Thymus (tissue), 11 donors: ENCODE data around the gene CEP126. TPM values are rescaled to one million over a fixed set of nuclear protein-coding genes. Genes with fewer than 3 reads are reported as not detected.
A peak's percentile ranks its signal among the peaks of the same experiment; 100 is the strongest.
"Not testable (repeated sequence)": the region's sequence is repeated elsewhere in the genome, so short reads cannot be mapped to it uniquely, and the experiment has no call there.

Experiments used
- DNase-seq, 9 donors: peaks; one replicate each; pipeline ENCODE4 v3.0.0-alpha.2; 2013; ENCODE audit warnings: low spot score in 9 of 9, low read depth in 6 of 9, missing footprints in 1 of 9
- H3K27ac ChIP-seq, 2 donors: one replicate each; pipeline ENCODE4 v1.5.1; 2013; ENCODE audit warnings: control low read depth in 1 of 2, low read depth in 1 of 2, low read length in 1 of 2, mild to moderate bottlenecking in 1 of 2, moderate library complexity in 1 of 2
- H3K27me3 ChIP-seq, 2 donors: one replicate each; pipeline ENCODE4 v1.5.1; 2013; ENCODE audit warnings: low read length in 1 of 2; ENCODE audit not compliant: control insufficient read depth in 2 of 2, insufficient read depth in 1 of 2
- H3K36me3 ChIP-seq, 2 donors: one replicate each; pipeline ENCODE4 v1.5.1; 2013; ENCODE audit warnings: low read length in 1 of 2, mild to moderate bottlenecking in 1 of 2, moderate library complexity in 1 of 2; ENCODE audit not compliant: control insufficient read depth in 2 of 2, insufficient read depth in 2 of 2
- H3K4me1 ChIP-seq, 2 donors: one replicate each; pipeline ENCODE4 v1.5.1; 2013; ENCODE audit warnings: low read length in 2 of 2; ENCODE audit not compliant: control insufficient read depth in 2 of 2, insufficient read depth in 2 of 2
- H3K4me3 ChIP-seq, 2 donors: one replicate each; pipeline ENCODE4 v1.5.1; 2013; ENCODE audit warnings: low read length in 2 of 2, control low read depth in 1 of 2, mild to moderate bottlenecking in 1 of 2
- H3K9me3 ChIP-seq, 2 donors: one replicate each; pipeline ENCODE4 v1.5.1; 2013; ENCODE audit warnings: low read length in 1 of 2, mild to moderate bottlenecking in 1 of 2; ENCODE audit not compliant: control insufficient read depth in 2 of 2, insufficient read depth in 1 of 2
- WGBS: extraction: QIAGEN DNeasy Blood & Tissue Kit; methylation state at CpG from one replicate; pipeline ENCODE4 v1.1.7; 2013; 5-methylcytosine and 5-hydroxymethylcytosine counted together
- polyA plus RNA-seq: library from polyadenylated mRNA; stranded (reverse); fragments of 200-250 nt; gene quantifications from one replicate; pipeline ENCODE4 v1.2.3, GENCODE V29; 2013
- total RNA-seq: library from RNA; stranded (reverse); fragments of 120-200 nt; gene quantifications from one replicate; pipeline ENCODE4 v1.2.4, GENCODE V29; 2013
- donor health status: healthy.

Gene CEP126
- total and polyA plus RNA-seq, 2 donors = 0.42 to 6.7 TPM

DNA sequence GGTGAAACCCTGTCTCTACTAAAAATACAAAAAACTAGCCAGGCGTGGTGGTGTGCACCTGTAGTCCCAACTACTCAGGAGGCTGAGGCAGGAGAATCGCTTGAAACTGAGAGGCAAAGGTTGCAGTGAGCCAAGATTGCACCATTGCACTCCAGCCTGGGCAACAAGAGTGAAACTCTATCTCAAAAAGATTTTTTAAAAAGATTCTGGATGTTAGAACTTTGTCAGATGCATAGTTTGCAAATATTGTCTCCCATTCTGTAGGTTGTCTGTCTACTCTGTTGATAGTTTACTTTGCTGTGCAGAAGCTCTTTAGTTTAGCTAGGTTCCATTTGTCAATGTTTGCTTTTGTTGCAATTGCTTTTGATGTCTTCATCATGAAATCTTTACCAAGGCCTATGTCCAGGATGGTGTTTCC, 79.3 kb downstream of the CEP126 start:
- DNase-seq, H3K27ac ChIP-seq, H3K4me1 ChIP-seq, H3K27me3 ChIP-seq, H3K4me3 ChIP-seq, H3K9me3 ChIP-seq, H3K36me3 ChIP-seq: not testable (repeated sequence)
- 96% methylated on average over 2 of the region's 2 CpGs for WGBS

DNA sequence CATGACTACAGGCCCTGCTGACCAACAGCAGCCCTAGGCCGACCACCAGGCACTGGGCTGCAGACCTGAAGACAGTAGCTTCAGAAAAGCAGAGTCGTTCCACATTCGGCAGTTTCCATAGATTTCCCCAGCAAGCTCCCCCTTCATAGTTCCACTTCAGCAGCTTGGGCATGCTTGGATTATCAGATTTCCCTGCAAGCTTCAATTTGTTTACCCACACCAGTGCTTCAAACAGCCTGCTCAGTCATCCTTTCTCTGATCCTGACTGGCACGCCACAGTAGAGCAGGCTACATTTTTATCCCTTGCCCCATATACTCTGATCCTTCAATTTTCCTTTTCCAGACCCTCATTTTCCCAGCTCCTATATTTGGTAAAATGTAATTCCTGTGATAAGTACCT, 81.3 kb downstream of the CEP126 start:
- Histone ChIP-seq H3K36me3 (no peaks in the 10 kb centered on the region), H3K4me1 (no peaks in the 10 kb centered on the region), H3K9me3 (no peaks in the 10 kb centered on the region), H3K4me3 (no peak overlapping the region), H3K27ac (no peak overlapping the region), H3K27me3 (no peaks in the 10 kb centered on the region)
- WGBS = 95% methylated on average over 4 of the region's 4 CpGs
- no peak for DNase-seq

DNA sequence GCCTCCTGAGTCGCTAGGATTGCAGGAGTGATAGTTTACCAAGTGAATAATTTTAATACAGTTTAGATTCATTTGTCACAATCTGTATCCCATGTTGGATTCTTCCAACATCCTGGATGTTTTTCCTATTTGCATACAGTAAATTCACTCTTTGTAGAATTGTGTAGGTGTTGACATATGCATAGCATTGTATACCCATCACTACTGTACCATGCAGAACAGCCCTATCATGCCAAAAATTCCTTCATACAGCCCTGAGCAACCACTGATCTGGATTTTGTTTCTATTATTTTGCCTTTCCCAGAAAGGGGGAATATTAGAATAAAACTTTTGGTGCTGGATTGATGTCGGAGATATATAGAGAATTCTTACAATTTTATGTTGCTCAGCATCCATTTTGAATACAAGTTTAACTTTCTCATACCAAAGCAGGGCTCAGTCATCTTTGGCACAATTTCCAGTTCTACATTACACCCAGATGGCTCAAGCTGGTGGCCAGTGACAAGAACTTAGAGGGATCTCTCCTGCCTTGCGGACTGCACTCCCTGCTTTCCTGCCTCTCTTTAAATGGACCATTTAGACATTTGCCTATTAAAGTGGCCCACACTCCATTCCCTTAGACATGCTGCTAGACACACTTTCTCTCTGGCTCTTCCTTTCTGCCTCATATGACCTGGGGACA, 87.0 kb downstream of the CEP126 start:
- no peaks in the 10 kb centered on the region for H3K9me3 ChIP-seq
- DNase-seq = no peak
- no peaks in the 10 kb centered on the region for H3K27me3 ChIP-seq
- 98% methylated on average over 3 of the region's 3 CpGs for WGBS
- no peak overlapping the region for H3K4me3 ChIP-seq
- H3K4me1 ChIP-seq = no peaks in the 10 kb centered on the region
- H3K36me3 ChIP-seq = no peaks in the 10 kb centered on the region
- H3K27ac ChIP-seq = no peak overlapping the region

DNA sequence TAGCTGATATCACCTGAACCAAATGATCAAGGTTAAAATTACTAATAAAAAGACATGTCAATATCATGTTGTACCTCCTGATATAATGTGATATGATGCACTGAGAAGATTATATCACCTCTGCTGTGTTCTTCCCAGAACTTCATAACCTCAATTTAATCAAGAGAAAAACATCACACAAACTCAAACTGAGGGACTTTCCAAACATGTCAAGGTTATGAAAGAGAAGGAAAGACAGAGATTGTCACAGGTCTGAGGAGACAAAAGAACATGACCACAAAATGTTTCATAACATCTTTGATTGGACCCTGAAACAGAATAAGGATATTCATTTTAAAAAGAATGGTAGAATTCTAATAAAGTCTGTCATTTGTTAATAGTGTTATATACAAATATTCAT, 89.4 kb downstream of the CEP126 start:
- no peaks in the 10 kb centered on the region for H3K4me1 ChIP-seq
- DNase-seq = peak in 1 of 9 donors; percentile 4
- H3K27ac ChIP-seq = no peak overlapping the region
- H3K27me3 ChIP-seq = peaks cover 0 to 2% of the 10 kb centered on the region in 2 donors
- no peak overlapping the region for H3K4me3 ChIP-seq
- H3K9me3 ChIP-seq = no peaks in the 10 kb centered on the region
- H3K36me3 ChIP-seq = no peaks in the 10 kb centered on the region

DNA sequence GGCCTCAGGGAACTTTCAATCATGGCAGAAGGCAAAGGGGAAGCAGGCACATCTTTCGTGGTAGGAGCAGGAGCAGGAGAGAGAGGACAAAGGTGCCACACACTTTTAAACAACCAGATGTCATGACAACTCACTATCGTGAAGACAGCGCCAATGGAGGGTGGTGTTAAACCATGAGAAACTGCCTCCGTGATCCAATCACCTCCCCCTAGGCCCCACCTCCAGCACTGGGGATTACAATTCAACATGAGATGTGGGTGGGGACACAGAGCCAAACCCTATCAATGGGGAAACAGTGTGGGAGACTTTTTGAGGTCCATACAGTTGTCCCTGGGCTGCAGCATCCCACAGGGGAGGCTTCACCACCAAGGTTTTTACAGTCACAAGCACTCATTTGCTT, 90.5 kb downstream of the CEP126 start:
- no peak overlapping the region for H3K4me3 ChIP-seq
- H3K9me3 ChIP-seq = no peaks in the 10 kb centered on the region
- no peaks in the 10 kb centered on the region for H3K36me3 ChIP-seq
- DNase-seq = no peak
- no peak overlapping the region for H3K27ac ChIP-seq
- no peaks in the 10 kb centered on the region for H3K4me1 ChIP-seq
- peaks cover 0 to 6% of the 10 kb centered on the region in 2 donors for H3K27me3 ChIP-seq
- 83% methylated on average over 4 of the region's 4 CpGs for WGBS

DNA sequence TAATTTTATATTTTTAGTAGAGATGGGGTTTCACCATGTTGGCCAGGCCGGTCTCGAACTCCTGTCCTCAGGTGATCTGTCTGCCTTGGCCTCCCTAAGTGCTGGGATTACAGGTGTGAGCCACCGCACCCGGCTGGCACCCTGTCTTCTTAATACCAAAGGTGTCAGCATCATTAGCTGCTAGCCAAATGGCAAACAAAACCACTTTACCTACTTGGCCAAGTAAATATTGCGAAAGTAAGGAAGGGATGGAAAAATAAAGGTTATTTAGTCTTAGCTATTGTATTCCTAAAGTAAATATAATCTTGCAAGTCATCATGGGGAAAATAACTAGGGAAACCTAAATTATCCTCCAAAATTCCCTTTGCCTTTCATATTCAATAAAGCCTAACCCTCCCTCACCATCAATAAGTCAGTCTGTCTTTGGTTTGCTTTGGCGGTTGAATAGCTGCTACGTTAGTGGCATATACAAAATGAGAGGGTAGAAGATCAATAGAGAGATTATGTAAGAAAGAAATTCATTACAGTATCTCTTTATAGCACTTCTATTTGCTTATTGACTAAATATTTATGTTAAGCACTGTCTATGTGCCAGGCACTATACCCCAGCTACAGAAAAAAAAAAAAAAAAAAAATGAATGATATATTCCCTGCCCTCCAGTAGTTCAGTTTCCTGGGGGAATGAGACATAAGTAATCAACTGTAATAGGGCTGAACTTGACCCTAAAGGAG, 92.2 kb downstream of the CEP126 start:
- no peak for DNase-seq
- Histone ChIP-seq H3K9me3 (no peaks in the 10 kb centered on the region), H3K4me3 (no peak overlapping the region), H3K27ac (no peak overlapping the region), H3K27me3 (peaks cover 0 to 11% of the 10 kb centered on the region in 2 donors), H3K36me3 (no peaks in the 10 kb centered on the region), H3K4me1 (no peaks in the 10 kb centered on the region)
- WGBS = 98% methylated on average over 7 of the region's 7 CpGs

DNA sequence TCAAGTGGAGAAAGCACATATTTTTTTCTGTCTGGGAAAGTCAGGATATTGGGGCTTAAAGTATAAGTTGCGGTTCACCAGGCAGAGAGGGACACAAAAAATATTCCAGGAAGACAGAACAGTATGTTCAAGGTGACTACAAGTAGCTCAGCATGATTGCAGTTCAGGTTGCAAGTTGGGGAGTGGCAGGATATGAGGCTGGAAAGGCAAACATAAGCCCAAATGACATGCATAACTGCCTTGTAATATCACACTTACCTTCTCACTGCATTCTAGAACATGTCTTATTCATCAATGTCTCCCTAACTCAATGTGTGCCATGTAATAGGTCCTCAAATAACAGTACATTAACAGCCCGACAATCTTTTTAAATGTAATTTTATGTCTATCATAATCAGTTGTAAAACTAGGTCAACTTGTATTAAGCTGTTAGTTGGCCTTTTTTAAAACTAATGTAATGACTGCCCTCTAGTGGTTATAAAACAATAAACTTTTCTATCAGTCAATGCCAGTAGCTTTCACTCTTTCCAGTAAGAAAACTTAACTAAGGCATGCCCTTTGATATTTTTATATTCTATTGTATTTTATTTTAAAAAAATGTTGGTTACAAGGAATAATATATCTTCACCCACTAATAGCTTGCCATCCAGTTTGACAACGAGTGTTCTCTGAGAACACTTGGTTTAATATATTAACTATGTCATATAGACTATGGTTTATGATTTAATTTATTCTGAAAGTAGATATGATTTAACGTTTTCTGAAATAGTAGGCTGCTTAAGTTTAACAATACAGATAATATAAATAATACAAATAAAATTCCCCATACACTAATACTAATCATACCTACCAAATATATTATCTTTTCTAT, 93.0 kb downstream of the CEP126 start:
- H3K9me3 ChIP-seq = no peaks in the 10 kb centered on the region

DNA sequence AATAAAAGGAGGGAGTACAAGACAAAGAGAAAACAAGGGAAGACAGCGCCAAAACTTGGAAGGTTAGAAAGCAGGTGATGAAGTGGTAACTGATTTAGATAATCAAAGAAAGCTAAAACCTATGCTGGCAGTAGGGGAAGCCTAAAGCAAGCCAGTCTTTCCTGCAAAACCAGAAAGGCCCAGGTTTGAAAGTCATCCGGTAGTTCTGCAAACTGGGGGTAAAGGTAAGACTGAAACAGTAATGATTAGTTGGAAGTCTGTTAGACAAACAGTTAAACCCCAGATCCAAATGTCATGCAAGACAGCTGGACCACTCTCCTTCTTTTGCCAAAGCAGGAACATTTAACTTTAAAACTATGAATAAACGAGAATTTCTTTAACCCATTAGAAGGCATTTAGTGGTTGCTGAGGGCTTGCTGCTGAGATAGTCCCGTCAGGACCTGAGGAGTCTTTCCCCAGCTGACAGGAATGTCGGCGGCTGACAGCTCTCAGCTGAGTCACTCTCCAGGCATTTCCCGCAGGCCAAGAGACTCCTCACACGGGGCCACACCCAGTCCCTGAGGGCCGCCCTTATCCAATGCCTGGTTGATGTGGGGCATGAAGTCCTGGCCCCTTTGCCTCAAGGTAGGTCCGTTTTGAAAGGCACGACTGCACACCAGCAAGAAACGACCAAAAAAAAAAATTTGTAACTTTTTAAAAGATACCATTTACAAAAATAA, 96.1 kb downstream of the CEP126 start:
- Histone ChIP-seq H3K36me3 (no peaks in the 10 kb centered on the region), H3K4me3 (no peak overlapping the region), H3K27me3 (peaks cover 0 to 11% of the 10 kb centered on the region in 2 donors), H3K4me1 (peaks cover 0 to 16% of the 10 kb centered on the region in 2 donors), H3K9me3 (no peaks in the 10 kb centered on the region), H3K27ac (no peak overlapping the region)
- WGBS = 33% methylated on average over 12 of the region's 12 CpGs
- DNase-seq = no peak

More for the DNA sequence above, 93.0 kb downstream of the CEP126 start:
- Histone ChIP-seq H3K36me3 (no peaks in the 10 kb centered on the region), H3K27ac (no peak overlapping the region), H3K4me1 (peaks cover 0 to 7% of the 10 kb centered on the region in 2 donors), H3K4me3 (no peak overlapping the region), H3K27me3 (peaks cover 0 to 11% of the 10 kb centered on the region in 2 donors)
- DNase-seq = peak in 3 of 9 donors; percentile 8 to 42 (median 24)
- 30% methylated on average over 4 of the region's 4 CpGs for WGBS
